AG04450 (cell line): ENCODE results near the gene NPIPA5. TPM values are rescaled to one million over a fixed set of nuclear protein-coding genes. Genes with fewer than 3 reads are reported as not detected.
A peak's percentile ranks its signal among the peaks of the same experiment; 100 is the strongest.
"Not testable (repeated sequence)": the region's sequence is repeated elsewhere in the genome, so short reads cannot be mapped to it uniquely, and the experiment has no call there.

Source experiments
- CTCF ChIA-PET: fragments of 300-600, 350-600 bp; formaldehyde crosslinking; extraction: SDS; loops from one replicate; lab custom pipeline; 2022; ENCODE audit warnings: antibody characterized with exemption, inconsistent platforms; lab: Charles Lee
- POLR2A ChIA-PET: fragments of 350-600 bp; formaldehyde crosslinking; extraction: SDS; loops from one replicate; lab custom pipeline; 2021; ENCODE audit warnings: antibody characterized with exemption, inconsistent platforms; lab: Yijun Ruan, JAX
- DNase-seq: peaks from one replicate; pipeline ENCODE4 v3.0.0-alpha.2; 2011; ENCODE audit warnings: low read depth, low spot score
- H3K27ac ChIP-seq: one replicate; pipeline ENCODE4 v1.5.1; 2012; ENCODE audit warnings: low read depth, low read length, control low read depth
- H3K27me3 ChIP-seq: one replicate; pipeline ENCODE4 v1.6.0; 2012; ENCODE audit warnings: low read length; ENCODE audit not compliant: control insufficient read depth, insufficient read depth
- H3K4me3 ChIP-seq: 2 replicates; pipeline ENCODE4 v1.5.1; 2011; ENCODE audit warnings: mild to moderate bottlenecking, low read depth, low read length, control low read depth
- H3K9me3 ChIP-seq: 2 replicates; pipeline ENCODE4 v1.5.1; 2012; ENCODE audit warnings: low read length; ENCODE audit not compliant: control insufficient read depth, insufficient read depth
- CTCF ChIP-seq: IDR thresholded peaks from 2 replicates; pipeline ENCODE4 v1.5.1; 2011; ENCODE audit warnings: low read depth, low read length, control low read depth, inconsistent platforms
- polyA plus RNA-seq: library from polyadenylated mRNA; depleted of rRNA; stranded (reverse); fragments of >200 nt; gene quantifications from 2 replicates; pipeline ENCODE4 v1.2.3, GENCODE V29; 2011

Gene NPIPA5
- polyA plus RNA-seq, 1 experiment = 15.9 TPM

- H3K27me3 ChIP-seq = no peaks in the 10 kb centered on the region
- H3K4me3 ChIP-seq = no peak overlapping the region
- ChIA-PET CTCF (no interaction called here), POLR2A (no interaction called here)
- TF ChIP-seq CTCF = no peak
- no peak for DNase-seq
- no peaks in the 10 kb centered on the region for H3K9me3 ChIP-seq
- H3K27ac ChIP-seq = no peak overlapping the region
These were observed 19.0 kb upstream of the NPIPA5 start for GRCh38 chr16:15396948-15397594.

GRCh38 chr16:15396509-15396829 is 18.4 kb upstream of the NPIPA5 start:
- POLR2A ChIA-PET, H3K27me3 ChIP-seq, H3K4me3 ChIP-seq, DNase-seq, H3K9me3 ChIP-seq, CTCF ChIA-PET, H3K27ac ChIP-seq: not testable (repeated sequence)

GRCh38 chr16:15395631-15396508 is 17.8 kb upstream of the NPIPA5 start, which contains the start of gene MPV17L:
TSS of gene MPV17L (plus strand) at chr16:15395754. CDS start at chr16:15395898, 144 bp downstream.
- DNase-seq, H3K27me3 ChIP-seq, POLR2A ChIA-PET, CTCF ChIA-PET, H3K9me3 ChIP-seq, H3K27ac ChIP-seq: not testable (repeated sequence)
- peak within 1 kb of the TSS; percentile 31 for H3K4me3 ChIP-seq

GRCh38 chr16:15393025-15393424 is 14.9 kb upstream of the NPIPA5 start:
- H3K9me3 ChIP-seq, H3K27me3 ChIP-seq, CTCF ChIA-PET, POLR2A ChIA-PET, H3K27ac ChIP-seq, DNase-seq, H3K4me3 ChIP-seq: not testable (repeated sequence)

- not testable (repeated sequence) for H3K27ac ChIP-seq, H3K27me3 ChIP-seq, DNase-seq
These were observed 11.8 kb upstream of the NPIPA5 start for GRCh38 chr16:15389916-15390315.

GRCh38 chr16:15388060-15388459 is 10.0 kb upstream of the NPIPA5 start:
- POLR2A ChIA-PET = not testable (repeated sequence)

More at GRCh38 chr16:15389916-15390315, 11.8 kb upstream of the NPIPA5 start:
- H3K4me3 ChIP-seq, POLR2A ChIA-PET, CTCF ChIA-PET, H3K9me3 ChIP-seq: not testable (repeated sequence)

GRCh38 chr16:15382810-15383209 is 4.7 kb upstream of the NPIPA5 start:
- DNase-seq, H3K4me3 ChIP-seq, POLR2A ChIA-PET, H3K9me3 ChIP-seq, H3K27me3 ChIP-seq, H3K27ac ChIP-seq, CTCF ChIA-PET: not testable (repeated sequence)

More at GRCh38 chr16:15388060-15388459, 10.0 kb upstream of the NPIPA5 start:
- DNase-seq, CTCF ChIA-PET, H3K27me3 ChIP-seq, H3K27ac ChIP-seq, H3K4me3 ChIP-seq, H3K9me3 ChIP-seq: not testable (repeated sequence)

- H3K9me3 ChIP-seq, CTCF ChIA-PET, H3K27me3 ChIP-seq, DNase-seq, H3K4me3 ChIP-seq, H3K27ac ChIP-seq, POLR2A ChIA-PET: not testable (repeated sequence)
These were observed 20.6 kb downstream of the NPIPA5 start for GRCh38 chr16:15357495-15357894.

- CTCF ChIA-PET, POLR2A ChIA-PET, DNase-seq, H3K9me3 ChIP-seq, H3K27me3 ChIP-seq, H3K27ac ChIP-seq, H3K4me3 ChIP-seq: not testable (repeated sequence)
These were observed 23.2 kb downstream of the NPIPA5 start for GRCh38 chr16:15354846-15355245.

- H3K4me3 ChIP-seq, H3K27ac ChIP-seq, DNase-seq, H3K27me3 ChIP-seq, CTCF ChIA-PET, POLR2A ChIA-PET, H3K9me3 ChIP-seq: not testable (repeated sequence)
These were observed 25.2 kb downstream of the NPIPA5 start for GRCh38 chr16:15352852-15353251.

- H3K4me3 ChIP-seq, H3K9me3 ChIP-seq, POLR2A ChIA-PET, DNase-seq, H3K27me3 ChIP-seq, H3K27ac ChIP-seq, CTCF ChIA-PET: not testable (repeated sequence)
These were observed 26.3 kb downstream of the NPIPA5 start for GRCh38 chr16:15351745-15352144.
